Activated T-cell treated with anti-CD3 and anti-CD28 coated beads for 4 hours (primary cell): ENCODE data around the gene CDC45.

ENCODE experiments used
- DNase-seq: peaks from one replicate; pipeline ENCODE4 v3.0.0-alpha.2; 2020

CDC45 gene

DNA sequence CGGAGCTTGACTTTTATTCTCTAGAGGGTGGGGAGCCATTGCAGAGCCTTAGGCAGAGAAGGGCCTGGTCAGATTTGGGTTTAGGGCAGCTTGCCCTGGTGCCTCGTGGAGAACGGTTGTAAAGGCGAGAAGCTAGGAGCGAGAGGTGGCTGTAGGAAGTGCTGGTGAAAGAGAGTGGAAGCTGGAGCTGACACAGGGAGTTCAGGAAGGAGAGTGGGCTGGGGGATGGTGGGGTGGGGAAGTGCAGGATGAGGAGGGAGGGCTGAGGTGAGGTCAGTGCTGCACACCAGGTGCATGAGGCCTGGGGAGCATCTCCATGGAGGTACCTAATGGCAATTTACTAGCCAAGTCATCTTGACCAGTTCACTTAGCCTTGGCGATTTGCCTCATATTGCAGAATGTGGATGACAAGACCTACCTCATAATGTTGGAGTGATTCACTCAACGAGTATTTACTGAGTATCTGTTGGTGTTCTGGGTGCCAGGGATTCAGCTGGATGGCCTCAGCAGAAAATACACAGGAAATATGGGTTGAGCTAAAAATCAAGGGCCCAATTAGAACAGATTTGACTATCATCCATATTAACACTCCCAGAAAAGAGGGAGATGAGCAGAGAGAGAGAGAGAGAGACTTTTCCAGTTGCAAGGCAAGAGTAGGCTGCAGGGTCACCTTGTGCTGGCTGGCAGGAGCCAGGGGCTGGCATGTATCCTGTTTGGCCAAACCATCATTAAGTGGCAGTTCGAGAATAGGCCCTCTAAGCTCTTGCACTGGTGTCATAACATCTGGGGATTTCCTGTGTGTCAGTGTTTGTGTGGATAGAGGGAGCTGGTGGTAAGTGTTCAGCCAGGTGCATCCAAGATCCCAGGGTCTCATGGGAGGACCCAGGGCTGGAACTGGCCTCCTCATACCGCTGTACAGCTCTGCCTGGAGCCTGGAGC is 88.9 kb downstream of the CDC45 start:
- DNase-seq: no peak

DNA sequence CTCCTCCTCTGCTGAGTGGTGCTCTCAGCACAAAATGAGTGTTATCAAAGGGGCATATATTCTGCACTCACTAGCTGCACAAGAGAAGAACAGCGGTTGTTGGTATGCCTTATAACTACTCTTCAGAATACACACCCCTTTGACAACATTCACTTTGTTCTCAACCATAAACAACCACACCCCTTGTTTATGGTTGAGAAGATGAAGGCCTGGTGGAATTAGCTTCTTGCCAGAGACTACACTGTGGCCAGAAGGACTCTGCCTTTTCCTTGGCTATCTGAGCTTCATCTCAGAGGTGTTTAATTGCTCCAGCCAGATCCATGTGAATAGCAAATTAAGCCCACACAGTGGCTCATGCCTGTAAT is 89.5 kb downstream of the CDC45 start:
- no peak for DNase-seq

DNA sequence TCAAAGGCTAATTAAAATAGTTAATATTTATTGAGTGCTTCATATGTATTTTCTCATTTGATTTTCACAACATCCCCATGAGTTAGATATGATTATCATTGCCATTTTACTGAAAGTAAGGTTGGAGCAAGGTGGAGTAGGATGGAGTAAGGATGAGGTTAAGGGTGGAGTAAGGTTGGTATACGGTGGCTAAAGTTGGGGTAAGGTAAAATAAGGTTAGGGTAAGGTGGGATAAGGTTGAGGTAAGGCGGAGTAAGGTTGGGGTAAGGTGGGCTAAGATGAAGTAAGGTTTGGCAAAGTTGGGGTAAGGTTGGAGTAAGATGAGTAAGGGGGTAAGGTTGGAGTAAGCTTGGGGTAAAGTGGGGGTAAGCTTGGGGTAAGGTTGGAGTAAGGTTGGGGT is 90.3 kb downstream of the CDC45 start:
- DNase-seq: no peak
